ENCODE results near the gene TTYH1.

TTYH1 gene

DNA sequence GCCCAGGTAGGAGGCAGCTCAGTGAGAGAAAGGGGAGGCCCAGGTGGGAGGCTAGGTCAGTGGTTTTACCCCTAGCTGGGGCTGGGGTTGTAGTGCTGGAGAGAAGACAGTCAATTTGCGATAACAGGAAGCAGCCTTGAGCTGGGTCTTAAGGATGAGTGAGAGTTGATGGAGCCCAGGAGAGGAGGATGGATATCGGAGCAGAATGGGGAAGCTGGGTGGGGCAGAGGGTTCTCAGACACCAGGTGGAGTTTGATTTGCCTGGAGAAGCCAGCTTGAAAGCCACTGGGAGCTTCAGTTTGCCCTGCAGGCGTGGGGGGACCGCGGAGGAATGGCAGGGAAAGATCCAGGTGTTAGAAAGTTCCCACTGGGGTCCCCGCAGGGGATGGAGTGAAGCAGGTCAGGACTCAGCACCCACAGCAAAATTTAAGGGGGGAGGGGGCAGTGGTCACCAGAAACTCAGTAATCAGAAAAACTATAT lies 58.7 kb downstream of the TTYH1 start:
- in situ Hi-C loops (cut with HindIII; ENCODE audit: low sequenced_read_pairs) = no loop called here

GRCh38 chr19:54475706-54476105 lies 60.4 kb downstream of the TTYH1 start:
- in situ Hi-C loops (cut with HindIII; ENCODE audit: low sequenced_read_pairs) = no loop called here

DNA sequence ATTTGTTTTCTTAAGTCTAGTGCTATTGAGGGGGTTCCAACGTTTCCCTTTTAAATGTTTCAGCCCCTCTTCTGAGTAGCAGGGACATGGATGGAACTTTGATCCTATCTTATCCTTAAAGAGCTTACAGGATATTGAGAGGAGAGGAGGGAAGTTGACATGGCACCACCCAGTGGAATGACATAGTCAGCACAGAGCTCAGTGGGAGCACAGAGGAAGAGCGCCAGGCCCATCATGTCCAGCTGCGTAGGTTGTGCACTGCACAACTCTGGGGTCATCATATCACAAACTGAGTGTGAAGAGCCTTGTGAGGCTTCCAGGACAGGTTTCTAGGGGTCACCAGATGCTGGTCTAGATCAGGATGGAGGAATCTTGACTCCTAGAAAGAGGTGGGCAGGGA lies 62.4 kb downstream of the TTYH1 start:
- in situ Hi-C loops (cut with HindIII; ENCODE audit: low sequenced_read_pairs) = no loop called here

DNA sequence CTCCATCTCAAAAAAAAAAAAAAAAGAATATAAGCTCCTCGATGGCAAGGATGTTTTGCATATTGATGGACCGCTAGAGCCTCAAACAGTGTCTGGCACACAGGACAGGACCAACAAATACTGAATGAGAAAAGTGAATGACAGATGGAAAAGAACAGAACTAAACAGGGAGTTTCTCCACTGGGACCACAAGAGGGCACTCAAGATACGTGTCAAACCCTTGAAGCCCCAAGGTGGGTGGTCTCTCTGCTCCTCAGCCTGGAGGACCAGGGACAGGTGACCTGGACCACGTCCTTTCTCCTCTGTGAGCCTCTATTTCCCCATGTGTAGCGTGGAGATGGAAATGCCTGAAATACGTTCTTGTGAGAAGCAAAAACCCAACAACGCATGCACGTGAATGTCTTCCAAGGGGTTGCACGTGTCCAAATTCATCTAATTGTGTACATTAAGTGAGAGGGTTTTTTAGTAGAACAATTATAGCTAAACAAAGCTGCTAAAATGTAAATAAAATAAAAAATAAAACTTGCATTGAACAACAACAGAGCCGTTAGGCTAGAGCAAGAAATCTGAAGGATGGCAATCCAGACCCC lies 63.5 kb downstream of the TTYH1 start:
- in situ Hi-C loops (cut with HindIII; ENCODE audit: low sequenced_read_pairs) = no loop called here

GRCh38 chr19:54480051-54480450 lies 64.8 kb downstream of the TTYH1 start:
- in situ Hi-C loops (cut with HindIII; ENCODE audit: low sequenced_read_pairs) = no loop called here

- in situ Hi-C loops (cut with HindIII; ENCODE audit: low sequenced_read_pairs) = no loop called here
Observed at GRCh38 chr19:54481326-54481930, 66.2 kb downstream of the TTYH1 start.

- in situ Hi-C loops (cut with HindIII; ENCODE audit: low sequenced_read_pairs) = no loop called here
Observed at GRCh38 chr19:54482889-54483288, 67.6 kb downstream of the TTYH1 start.

DNA sequence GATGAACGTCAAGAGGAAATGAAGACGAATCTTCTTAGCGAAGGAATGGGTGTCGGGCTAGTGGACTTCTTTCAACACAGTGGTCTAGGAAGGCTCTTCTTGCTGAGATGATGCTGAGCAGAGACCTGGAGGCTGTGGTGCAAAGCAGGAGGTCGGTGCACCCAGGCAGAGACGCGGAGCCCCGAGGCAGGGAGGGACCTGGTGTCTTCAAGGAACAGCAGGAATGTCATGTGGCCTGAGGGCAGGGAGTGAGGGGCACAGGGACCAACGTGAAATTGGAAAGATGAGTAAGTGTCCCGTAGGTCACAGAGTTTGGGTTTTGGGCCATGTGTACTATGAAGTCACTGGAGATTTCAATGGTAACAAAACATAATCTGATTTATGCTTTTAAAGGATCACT lies 69.2 kb downstream of the TTYH1 start:
- in situ Hi-C loops (cut with HindIII; ENCODE audit: low sequenced_read_pairs) = no loop called here

DNA sequence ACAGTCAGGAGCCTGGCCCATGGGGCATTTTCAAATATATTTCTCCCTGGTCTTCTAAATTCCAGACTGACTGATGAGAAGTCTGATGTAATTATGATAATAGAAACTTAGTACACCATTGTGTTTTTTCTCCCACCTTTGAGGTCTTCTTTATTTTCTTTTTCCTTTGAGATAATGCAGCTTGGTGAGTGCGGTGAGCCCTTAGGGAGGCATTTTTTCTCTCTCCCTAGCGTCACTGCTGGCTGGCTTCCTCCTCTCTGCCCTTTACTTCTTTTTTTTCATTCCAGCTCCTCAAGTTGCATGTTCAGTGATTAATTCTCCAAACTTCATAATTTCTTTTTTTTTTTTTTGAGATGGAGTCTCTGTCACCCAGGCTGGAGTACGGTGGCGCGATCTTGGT lies 70.6 kb downstream of the TTYH1 start:
- in situ Hi-C loops (cut with HindIII; ENCODE audit: low sequenced_read_pairs) = no loop called here

Measured in DLD1 (cell line).